ENCODE data around the gene RPS17. TPM values are rescaled to one million over a fixed set of nuclear protein-coding genes. Genes with fewer than 3 reads are reported as not detected.
"Not testable (repeated sequence)": the region's sequence is repeated elsewhere in the genome, so short reads cannot be mapped to it uniquely, and the experiment has no call there.

The RPS17 gene
- polyA plus RNA-seq, 1 donor, result 1,751 TPM

- no peak for DNase-seq
These were observed 12.6 kb upstream of the RPS17 start for GRCh38 chr15:82552861-82553260.

DNA sequence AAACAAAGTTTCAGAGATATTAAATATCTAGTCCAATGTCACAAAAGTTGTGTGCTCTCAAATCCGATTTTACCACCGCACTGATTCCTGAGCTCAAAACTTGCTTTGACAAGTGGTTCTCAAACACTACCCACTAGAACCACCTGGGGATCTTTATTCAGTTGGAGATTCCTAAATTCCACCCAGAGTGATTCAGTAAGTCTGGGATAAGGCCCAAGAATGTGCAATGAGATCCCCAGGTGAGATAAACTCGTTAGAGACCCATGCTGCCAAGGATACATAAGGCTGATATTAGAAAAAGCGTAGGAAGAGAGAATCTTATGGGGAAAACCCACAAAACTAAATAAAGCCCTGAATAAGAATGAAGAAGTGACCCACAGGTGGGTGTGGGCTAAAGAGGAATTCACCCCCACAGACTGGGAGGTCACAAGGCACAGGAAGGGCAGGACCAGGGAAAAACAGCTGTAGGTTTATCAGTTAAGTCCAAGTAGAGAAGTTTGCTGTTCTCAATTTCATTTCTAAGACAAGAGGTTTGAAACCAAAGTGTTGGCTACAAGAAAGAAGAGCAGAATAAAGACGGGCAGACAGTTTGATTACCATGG, 11.5 kb upstream of the RPS17 start:
- DNase-seq, result no peak

GRCh38 chr15:82549199-82549665, 9.0 kb upstream of the RPS17 start:
- no peak for DNase-seq

DNA sequence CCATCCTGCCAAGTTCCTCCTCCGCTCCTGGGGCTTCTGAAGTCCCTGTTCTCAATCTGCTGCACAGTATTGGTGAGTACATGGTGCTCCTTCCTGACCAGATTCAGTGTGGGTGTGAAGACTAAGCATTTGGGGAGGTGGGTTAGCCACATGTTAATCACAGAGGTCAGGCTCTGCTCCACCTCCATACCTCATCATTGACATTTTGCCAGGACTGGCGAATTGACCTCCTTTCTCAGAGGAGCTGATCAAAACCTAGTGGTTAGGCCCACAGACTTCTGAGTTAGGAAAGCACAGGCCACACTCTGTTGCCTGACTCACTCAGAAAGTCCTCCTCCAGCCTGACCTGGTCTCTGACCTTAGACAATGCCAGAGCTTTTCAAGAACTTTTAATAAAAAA, 8.4 kb upstream of the RPS17 start:
- DNase-seq, result no peak

DNA sequence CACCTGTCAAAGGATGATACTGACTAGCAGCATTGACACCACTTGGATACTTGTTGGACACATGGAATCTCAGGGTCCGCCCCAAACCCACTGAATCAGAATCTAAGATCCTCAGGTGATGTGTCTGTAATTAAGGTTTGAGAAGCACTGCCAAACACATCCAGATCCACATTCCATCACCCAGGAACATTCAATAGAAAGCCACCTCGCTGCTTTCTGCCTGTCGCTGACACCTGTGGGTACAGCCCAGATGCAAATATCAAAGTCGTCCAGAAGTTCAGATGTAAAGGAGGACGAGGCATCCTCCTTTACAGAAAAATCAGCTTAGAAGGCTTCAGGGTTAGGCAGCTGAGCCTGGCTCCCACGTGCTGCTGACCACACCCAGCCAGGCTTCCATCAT, 5.2 kb upstream of the RPS17 start:
- DNase-seq, result no peak

- no peak for DNase-seq
These were observed 4.7 kb upstream of the RPS17 start for GRCh38 chr15:82545002-82545401.

- no peak for DNase-seq
These were observed 4.2 kb upstream of the RPS17 start for GRCh38 chr15:82544431-82544830.

DNA sequence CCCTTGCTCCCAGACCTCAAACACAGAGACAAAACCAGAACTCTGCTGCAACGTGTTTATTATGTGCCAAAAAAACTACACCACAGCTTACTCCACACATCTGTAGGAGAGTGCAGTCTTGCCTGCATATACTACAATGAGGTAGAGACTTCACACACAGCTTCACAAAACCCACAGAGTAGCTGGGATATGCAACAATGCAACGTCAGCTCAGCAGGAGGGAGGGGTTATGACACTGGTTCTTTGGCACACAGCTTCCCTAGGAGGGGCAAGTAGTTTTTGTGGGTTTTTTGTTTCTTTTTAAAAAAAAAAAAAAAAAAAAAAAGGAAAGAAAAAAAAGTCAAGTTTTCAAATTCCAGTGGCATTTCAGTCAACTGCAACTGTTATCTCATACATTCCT, 2.9 kb upstream of the RPS17 start:
- DNase-seq, result no peak

- DNase-seq, result no peak
These were observed 751 bp upstream of the RPS17 start for GRCh38 chr15:82540984-82541431.

- no peak for DNase-seq
These were observed 584 bp downstream of the RPS17 start for GRCh38 chr15:82539691-82540054.

DNA sequence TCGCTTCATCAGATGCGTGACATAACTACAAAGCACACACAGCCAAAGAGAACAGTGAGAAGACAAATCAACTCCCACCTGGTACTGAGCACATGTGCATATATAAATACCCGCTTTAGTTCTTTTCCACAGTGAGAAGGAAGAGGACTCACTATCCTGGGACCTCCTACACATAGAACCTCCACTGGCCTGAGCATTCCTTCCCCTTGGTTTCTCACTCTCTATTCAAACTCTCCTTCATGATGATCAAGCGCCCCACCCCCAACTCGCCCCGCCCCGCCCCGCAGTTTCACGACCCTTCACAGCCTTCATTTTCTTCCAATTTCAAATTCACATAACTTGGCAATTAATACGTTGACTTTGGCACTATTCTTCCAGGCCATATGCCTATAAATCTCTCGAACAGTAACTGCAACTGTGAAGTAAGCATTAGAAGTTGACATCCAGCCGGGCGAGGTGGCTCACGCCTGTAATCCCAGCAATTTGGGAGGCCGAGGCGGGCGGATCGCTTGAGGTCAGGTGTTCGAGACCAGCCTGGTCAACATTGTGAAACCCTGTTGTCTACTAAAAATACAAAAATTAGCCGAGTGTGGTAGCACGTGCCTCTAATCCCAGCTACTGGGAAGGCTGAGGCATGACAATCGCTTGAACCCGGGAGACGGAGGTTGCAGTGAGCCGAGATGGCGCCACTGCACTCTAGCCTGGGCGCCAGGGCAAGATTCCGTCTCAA, 1.1 kb downstream of the RPS17 start:
- DNase-seq, result no peak

- DNase-seq, result no peak
These were observed 2.8 kb downstream of the RPS17 start for GRCh38 chr15:82537351-82537908.

GRCh38 chr15:82536409-82537350, 3.6 kb downstream of the RPS17 start:
- no peak for DNase-seq

GRCh38 chr15:82535566-82536408, 4.5 kb downstream of the RPS17 start:
- DNase-seq, result no peak

DNA sequence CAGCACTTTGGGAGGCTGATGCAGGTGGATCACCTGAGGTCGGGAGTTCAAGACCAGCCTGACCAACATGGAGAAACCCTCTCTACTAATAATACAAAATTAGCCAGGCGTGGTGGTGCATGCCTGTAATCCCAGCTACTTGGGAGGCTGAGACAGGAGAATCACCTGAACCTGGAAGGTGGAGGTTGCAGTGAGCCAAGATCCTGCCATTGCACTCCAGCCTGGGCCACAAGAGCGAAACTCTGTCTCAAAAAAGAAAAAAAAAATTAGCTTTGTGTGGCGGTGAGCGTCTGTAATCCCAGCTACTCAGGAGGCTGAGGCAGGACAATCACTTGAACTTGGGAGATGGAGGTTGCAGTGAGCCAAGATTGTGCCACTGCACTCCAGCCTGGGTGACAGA, 5.1 kb downstream of the RPS17 start:
- DNase-seq, result not testable (repeated sequence)

- not testable (repeated sequence) for DNase-seq
These were observed 5.8 kb downstream of the RPS17 start for GRCh38 chr15:82534457-82534861.

DNA sequence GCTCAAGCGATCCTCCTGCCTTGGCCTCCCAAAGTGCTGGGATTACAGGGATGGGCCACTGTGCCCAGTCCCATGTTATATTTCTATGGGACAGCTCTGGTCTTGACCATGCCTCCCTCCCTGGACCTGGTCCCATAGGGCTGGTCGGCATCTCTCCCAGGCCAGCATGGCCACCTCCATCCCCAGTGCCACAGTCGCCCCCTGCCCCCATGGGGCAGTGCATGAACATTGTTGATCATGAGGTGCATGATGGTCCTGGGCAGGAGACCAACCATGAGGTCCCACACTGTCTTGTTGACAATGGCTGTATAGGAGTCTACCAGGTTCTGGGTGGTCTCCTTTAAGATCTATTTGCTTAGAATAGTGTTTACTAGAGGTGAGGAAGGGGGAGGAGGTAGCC, 6.5 kb downstream of the RPS17 start:
- no peak for DNase-seq

DNA sequence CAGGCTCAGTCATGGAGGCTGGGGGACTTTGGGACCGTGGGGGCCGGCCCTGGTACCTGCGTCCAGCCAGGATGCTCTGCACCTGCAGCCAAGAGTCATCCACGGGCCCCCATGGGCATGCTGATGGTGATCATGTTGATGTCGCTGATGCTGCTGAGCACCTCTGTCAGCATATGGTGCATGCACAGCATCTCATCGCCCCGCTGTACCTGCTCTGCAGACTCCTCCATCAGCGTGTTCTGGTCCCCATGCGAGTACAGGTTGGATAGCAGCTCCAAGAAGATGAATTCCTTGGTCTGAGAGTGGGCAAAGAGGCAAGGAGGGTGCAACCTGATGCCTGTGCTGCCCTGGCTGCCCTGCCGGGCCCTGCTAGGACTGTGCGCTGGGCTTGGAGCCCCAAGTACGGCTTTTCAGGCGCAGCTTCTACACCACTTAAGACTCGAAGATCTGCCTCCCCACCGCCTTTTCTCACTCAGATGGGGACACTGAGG, 7.2 kb downstream of the RPS17 start:
- no peak for DNase-seq

GRCh38 chr15:82532383-82532990, 7.8 kb downstream of the RPS17 start:
- no peak for DNase-seq

- DNase-seq, result no peak
These were observed 8.5 kb downstream of the RPS17 start for GRCh38 chr15:82531496-82532382.
